ENCODE results near the gene FNDC3A. TPM values are rescaled to one million over a fixed set of nuclear protein-coding genes. Genes with fewer than 3 reads are reported as not detected.

FNDC3A gene
- total RNA-seq, 2 donors from 2014 or later, result 42.8 to 49.2 TPM

DNA sequence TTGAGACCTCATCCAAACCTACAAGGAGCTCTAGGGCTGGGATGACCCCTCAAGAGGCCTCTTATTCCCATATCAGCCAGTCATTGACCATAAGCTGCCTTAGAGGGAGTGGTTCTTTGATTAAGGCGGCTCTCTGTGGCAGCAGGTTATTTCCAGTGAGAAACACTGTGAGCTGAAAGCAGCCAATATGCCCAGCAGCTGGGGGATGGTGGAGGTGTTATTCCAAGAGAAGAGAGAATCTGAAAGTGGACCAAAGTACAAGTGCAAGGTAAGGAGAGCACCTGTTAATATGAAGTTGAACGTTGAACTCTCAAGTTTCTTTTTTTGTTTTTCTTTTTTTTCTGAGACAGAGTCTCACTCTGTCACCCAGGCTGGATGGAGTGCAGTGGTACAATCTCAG, 20.2 kb upstream of the FNDC3A start:
- no peak for ATAC-seq
- Mint-ChIP-seq H3K36me3 (ENCODE audit: low read depth) (no peaks in the 10 kb centered on the region), H3K4me3 (no peak overlapping the region), H3K4me1 (no peaks in the 10 kb centered on the region), H3K27ac (no peak overlapping the region), H3K27me3 (peaks cover 6% of the 10 kb centered on the region)
- no peak for DNase-seq
- no peaks in the 10 kb centered on the region for H3K9me3 ChIP-seq (ENCODE audit: control insufficient read depth, low read length, poor library complexity, severe bottlenecking)

DNA sequence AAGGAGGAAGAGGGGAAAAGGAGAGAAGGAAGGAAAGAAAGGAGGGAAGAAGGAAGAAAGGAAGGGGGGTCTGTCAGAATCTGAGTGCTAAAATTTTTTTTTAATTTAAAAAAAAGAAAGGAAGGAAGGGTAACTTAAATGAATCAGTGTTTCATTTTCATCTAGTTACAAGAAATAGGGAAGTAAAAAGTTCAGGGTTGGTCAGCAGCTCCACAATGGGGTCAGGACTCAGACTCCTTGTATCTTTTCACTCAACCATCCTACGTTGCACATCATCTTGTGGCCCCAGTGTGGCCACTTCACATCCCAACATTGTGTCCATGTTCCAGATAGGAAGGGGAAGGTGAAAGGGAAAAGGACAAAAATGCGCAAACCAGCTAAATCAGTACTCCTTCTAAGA, 14.3 kb upstream of the FNDC3A start:
- no peaks in the 10 kb centered on the region for H3K9me3 ChIP-seq (ENCODE audit: control insufficient read depth, low read length, poor library complexity, severe bottlenecking)
- peaks cover 2% of the 10 kb centered on the region for H3K36me3 Mint-ChIP-seq (ENCODE audit: low read depth)
- H3K27me3 Mint-ChIP-seq, result peaks cover 6% of the 10 kb centered on the region
- H3K4me1 Mint-ChIP-seq, result no peaks in the 10 kb centered on the region
- no peak overlapping the region for H3K27ac Mint-ChIP-seq
- ATAC-seq (no peak), DNase-seq (no peak)
- H3K4me3 Mint-ChIP-seq, result no peak overlapping the region

GRCh38 chr13:48962281-48962680, 13.4 kb upstream of the FNDC3A start:
- Mint-ChIP-seq H3K27ac (no peak overlapping the region), H3K36me3 (ENCODE audit: low read depth) (peaks cover 2% of the 10 kb centered on the region), H3K4me1 (no peaks in the 10 kb centered on the region), H3K4me3 (no peak overlapping the region), H3K27me3 (peaks cover 1% of the 10 kb centered on the region)
- no peak for ATAC-seq
- no peaks in the 10 kb centered on the region for H3K9me3 ChIP-seq (ENCODE audit: control insufficient read depth, low read length, poor library complexity, severe bottlenecking)
- DNase-seq, result no peak

DNA sequence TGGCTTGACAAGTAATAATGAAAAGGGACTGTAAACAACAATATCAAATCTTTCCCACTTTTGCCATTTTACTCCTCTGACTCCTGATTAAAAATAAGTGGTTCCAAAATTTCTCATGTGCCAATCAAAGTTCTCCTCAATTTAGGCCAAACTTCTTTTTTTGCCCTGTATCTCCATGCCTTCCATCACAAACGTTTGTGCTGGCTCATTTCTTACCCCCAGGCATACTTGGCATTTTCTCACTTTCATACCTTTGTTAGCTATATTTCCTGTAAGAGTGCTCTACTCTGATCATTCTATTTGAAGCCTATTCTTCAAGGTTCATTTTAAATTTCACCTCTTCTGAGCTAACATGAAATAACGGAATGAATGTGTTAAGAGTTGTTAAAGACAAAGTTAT, 10.0 kb upstream of the FNDC3A start:
- no peaks in the 10 kb centered on the region for H3K27me3 Mint-ChIP-seq
- no peak for DNase-seq
- peaks cover 2% of the 10 kb centered on the region for H3K36me3 Mint-ChIP-seq (ENCODE audit: low read depth)
- no peak for ATAC-seq
- H3K9me3 ChIP-seq (ENCODE audit: control insufficient read depth, low read length, poor library complexity, severe bottlenecking), result no peaks in the 10 kb centered on the region
- H3K27ac Mint-ChIP-seq, result no peak overlapping the region
- H3K4me3 Mint-ChIP-seq, result no peak overlapping the region
- no peaks in the 10 kb centered on the region for H3K4me1 Mint-ChIP-seq

DNA sequence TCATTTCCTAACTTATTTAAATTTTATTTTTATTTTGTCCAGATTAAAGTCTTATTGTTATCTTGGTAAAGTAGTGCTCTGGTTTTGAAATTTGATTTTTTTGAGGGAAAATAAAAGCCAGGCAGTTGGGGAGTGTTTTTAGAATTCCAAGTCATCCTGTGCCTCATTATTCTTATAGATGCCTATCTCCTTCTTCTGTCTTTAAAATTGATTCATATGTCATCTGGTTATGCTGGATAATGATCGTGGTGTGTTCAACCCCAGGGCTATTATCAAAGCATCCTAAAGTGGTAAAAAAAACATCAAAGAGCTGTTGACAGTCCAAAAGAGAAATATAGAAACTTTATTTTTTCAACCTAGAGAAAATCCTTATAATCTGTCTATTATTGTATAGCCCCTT, 6.0 kb upstream of the FNDC3A start:
- DNase-seq (no peak), ATAC-seq (no peak)
- H3K36me3 Mint-ChIP-seq (ENCODE audit: low read depth), result peaks cover 4% of the 10 kb centered on the region
- no peak overlapping the region for H3K4me3 Mint-ChIP-seq
- no peaks in the 10 kb centered on the region for H3K27me3 Mint-ChIP-seq
- H3K9me3 ChIP-seq (ENCODE audit: control insufficient read depth, low read length, poor library complexity, severe bottlenecking), result no peaks in the 10 kb centered on the region
- H3K4me1 Mint-ChIP-seq, result no peaks in the 10 kb centered on the region
- H3K27ac Mint-ChIP-seq, result no peak overlapping the region

- Mint-ChIP-seq H3K4me1 (peaks cover 13% of the 10 kb centered on the region), H3K27ac (peak overlapping the region; percentile 89), H3K27me3 (no peaks in the 10 kb centered on the region), H3K4me3 (no peak overlapping the region), H3K36me3 (ENCODE audit: low read depth) (peaks cover 2% of the 10 kb centered on the region)
- no peak for DNase-seq
- no peaks in the 10 kb centered on the region for H3K9me3 ChIP-seq (ENCODE audit: control insufficient read depth, low read length, poor library complexity, severe bottlenecking)
- ATAC-seq, result no peak
Measured at GRCh38 chr13:48973845-48974431, 1.8 kb upstream of the FNDC3A start.

DNA sequence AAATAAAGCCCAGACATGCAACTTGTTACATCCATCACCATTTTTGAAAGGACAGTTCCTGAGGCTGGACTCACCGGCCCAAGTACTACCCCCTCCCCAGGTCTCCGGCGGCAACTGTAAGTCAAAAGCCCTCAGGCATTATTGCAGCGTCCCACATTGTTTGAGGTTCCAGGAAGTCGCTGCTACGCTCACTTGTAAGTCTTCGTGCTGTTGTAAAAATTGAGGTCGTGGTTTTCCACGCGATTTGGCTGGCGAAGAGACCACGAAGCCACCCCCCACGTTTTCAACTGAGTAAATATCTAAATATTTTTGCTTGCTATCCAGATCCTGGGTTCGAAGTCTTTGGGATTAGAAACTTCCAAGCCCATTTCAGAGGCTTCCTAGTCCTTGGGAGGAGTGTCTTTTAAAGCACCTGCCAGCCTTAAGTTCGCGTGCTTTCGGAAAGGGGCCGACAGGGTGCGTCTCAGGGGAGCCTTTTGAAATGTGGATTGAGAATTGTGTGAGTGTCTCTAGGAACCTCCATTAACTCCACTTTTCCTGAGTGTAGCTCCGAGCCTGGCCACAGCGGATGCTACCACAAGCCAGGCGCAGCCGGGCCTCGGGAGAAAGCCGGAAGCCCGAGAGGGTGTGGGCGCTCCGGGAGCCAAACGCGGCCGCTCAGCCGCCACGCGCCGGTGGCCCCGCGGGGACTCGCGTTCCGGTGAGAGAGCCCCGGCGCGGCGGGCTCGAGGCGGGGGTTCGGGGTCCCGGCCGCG, 434 bp upstream of the FNDC3A start:
- H3K4me3 Mint-ChIP-seq, result peak overlapping the region; percentile 96
- no peaks in the 10 kb centered on the region for H3K27me3 Mint-ChIP-seq
- peak; percentile 42 for ATAC-seq
- H3K9me3 ChIP-seq (ENCODE audit: control insufficient read depth, low read length, poor library complexity, severe bottlenecking), result no peaks in the 10 kb centered on the region
- peak; percentile 12 to 30 (median 16) for DNase-seq
- peaks cover 22% of the 10 kb centered on the region for H3K4me1 Mint-ChIP-seq
- peaks cover 4% of the 10 kb centered on the region for H3K36me3 Mint-ChIP-seq (ENCODE audit: low read depth)
- H3K27ac Mint-ChIP-seq, result peak overlapping the region; percentile 89

- no peaks in the 10 kb centered on the region for H3K9me3 ChIP-seq (ENCODE audit: control insufficient read depth, low read length, poor library complexity, severe bottlenecking)
- Mint-ChIP-seq H3K27ac (peak overlapping the region; percentile 89), H3K27me3 (no peaks in the 10 kb centered on the region), H3K4me1 (peaks cover 29% of the 10 kb centered on the region), H3K4me3 (peak overlapping the region; percentile 96), H3K36me3 (ENCODE audit: low read depth) (peaks cover 4% of the 10 kb centered on the region)
- ATAC-seq (no peak), DNase-seq (peak in 1 of 3 donors; percentile 76)
Measured at GRCh38 chr13:48976576-48977285, 1.0 kb downstream of the FNDC3A start.

- Mint-ChIP-seq H3K4me3 (peak overlapping the region; percentile 96), H3K27me3 (no peaks in the 10 kb centered on the region), H3K4me1 (peaks cover 30% of the 10 kb centered on the region), H3K27ac (peak overlapping the region; percentile 89), H3K36me3 (ENCODE audit: low read depth) (peaks cover 4% of the 10 kb centered on the region)
- no peak for ATAC-seq
- H3K9me3 ChIP-seq (ENCODE audit: control insufficient read depth, low read length, poor library complexity, severe bottlenecking), result no peaks in the 10 kb centered on the region
- no peak for DNase-seq
Measured at GRCh38 chr13:48977286-48977625, 1.5 kb downstream of the FNDC3A start.

GRCh38 chr13:48977973-48978372, 2.3 kb downstream of the FNDC3A start:
- Mint-ChIP-seq H3K36me3 (ENCODE audit: low read depth) (peaks cover 4% of the 10 kb centered on the region), H3K4me3 (peak overlapping the region; percentile 31), H3K27ac (peak overlapping the region; percentile 89), H3K4me1 (peaks cover 33% of the 10 kb centered on the region), H3K27me3 (no peaks in the 10 kb centered on the region)
- ATAC-seq (no peak), DNase-seq (no peak)
- no peaks in the 10 kb centered on the region for H3K9me3 ChIP-seq (ENCODE audit: control insufficient read depth, low read length, poor library complexity, severe bottlenecking)

DNA sequence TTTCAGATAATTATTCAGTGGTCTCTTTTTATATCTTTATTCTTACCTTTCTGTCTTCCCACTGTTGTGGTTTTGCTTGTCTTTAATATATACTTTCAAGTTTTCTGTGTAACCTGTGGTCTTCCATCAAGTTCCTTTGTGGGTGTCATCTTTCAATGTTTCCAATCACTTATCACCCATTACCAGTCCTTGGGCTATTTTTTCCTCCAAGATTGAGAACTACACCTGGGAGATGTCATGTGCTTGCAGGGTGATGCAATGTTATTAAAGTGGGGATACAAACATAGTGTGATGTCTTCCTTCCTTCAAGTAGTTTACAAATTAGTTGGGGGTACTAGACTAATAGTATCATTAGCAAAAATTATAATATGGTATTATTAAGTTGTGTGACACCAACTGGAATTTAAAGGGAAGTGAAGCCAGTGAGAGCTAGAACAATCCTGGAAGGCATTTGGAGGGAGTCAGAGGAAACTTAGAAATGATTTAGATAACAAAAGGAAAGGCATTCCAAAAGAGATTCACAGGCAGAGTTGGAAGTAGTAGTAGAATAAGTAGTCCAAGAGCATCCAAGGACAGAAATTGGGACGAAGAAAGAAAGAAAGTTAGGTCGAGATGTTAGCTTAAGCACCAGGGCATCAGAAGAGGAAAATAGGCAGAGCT, 3.4 kb downstream of the FNDC3A start:
- peaks cover 2% of the 10 kb centered on the region for H3K36me3 Mint-ChIP-seq (ENCODE audit: low read depth)
- ATAC-seq, result no peak
- DNase-seq, result no peak
- peak overlapping the region; percentile 75 for H3K4me3 Mint-ChIP-seq
- no peaks in the 10 kb centered on the region for H3K9me3 ChIP-seq (ENCODE audit: control insufficient read depth, low read length, poor library complexity, severe bottlenecking)
- H3K27me3 Mint-ChIP-seq, result no peaks in the 10 kb centered on the region
- H3K27ac Mint-ChIP-seq, result peak overlapping the region; percentile 45
- H3K4me1 Mint-ChIP-seq, result peaks cover 36% of the 10 kb centered on the region

GRCh38 chr13:48979892-48980291, 4.2 kb downstream of the FNDC3A start:
- DNase-seq (no peak), ATAC-seq (no peak)
- H3K4me3 Mint-ChIP-seq, result no peak overlapping the region
- no peaks in the 10 kb centered on the region for H3K27me3 Mint-ChIP-seq
- H3K4me1 Mint-ChIP-seq, result peaks cover 36% of the 10 kb centered on the region
- H3K36me3 Mint-ChIP-seq (ENCODE audit: low read depth), result peaks cover 2% of the 10 kb centered on the region
- no peak overlapping the region for H3K27ac Mint-ChIP-seq
- no peaks in the 10 kb centered on the region for H3K9me3 ChIP-seq (ENCODE audit: control insufficient read depth, low read length, poor library complexity, severe bottlenecking)

GRCh38 chr13:48983331-48983730, 7.6 kb downstream of the FNDC3A start:
- Mint-ChIP-seq H3K36me3 (ENCODE audit: low read depth) (peaks cover 2% of the 10 kb centered on the region), H3K27ac (no peak overlapping the region), H3K4me1 (peaks cover 29% of the 10 kb centered on the region), H3K27me3 (no peaks in the 10 kb centered on the region), H3K4me3 (no peak overlapping the region)
- ATAC-seq (no peak), DNase-seq (no peak)
- H3K9me3 ChIP-seq (ENCODE audit: control insufficient read depth, low read length, poor library complexity, severe bottlenecking), result no peaks in the 10 kb centered on the region

Measured in T-helper 17 cell (primary cell).